WTC11 (cell line): ENCODE data around the gene USP20. TPM values are rescaled to one million over a fixed set of nuclear protein-coding genes. Genes with fewer than 3 reads are reported as not detected.
A peak's percentile ranks its signal among the peaks of the same experiment; 100 is the strongest.

Experiments
- ATAC-seq: fragments of 200-7000 bp; cut with Tn5 transposase; 2 replicates; pipeline ENCODE4 v1.10.0; 2021; ENCODE audit warnings: mild to moderate bottlenecking, moderate library complexity
- CTCF ChIA-PET: fragments of 300-600 bp; sonication (Branson Sonifier 250); formaldehyde crosslinking; loops from one replicate; lab custom pipeline; 2021; ENCODE audit warnings: antibody characterized with exemption; lab: Charles Lee
- POLR2A ChIA-PET: fragments of 350-600 bp; sonication (Branson Sonifier 250); formaldehyde crosslinking; loops from one replicate; lab custom pipeline; 2021; ENCODE audit warnings: antibody characterized with exemption; lab: Charles Lee
- DNase-seq: peaks from one replicate; pipeline ENCODE4 v3.0.0; 2021; ENCODE audit warnings: low spot score
- H3K27ac Mint-ChIP-seq: 2 replicates; pipeline ENCODE4 v1.8.0; 2021; ENCODE audit warnings: mixed read lengths
- H3K27me3 Mint-ChIP-seq: 2 replicates; pipeline ENCODE4 v1.8.0; 2021; ENCODE audit warnings: low read depth, mild to moderate bottlenecking, moderate library complexity, mixed read lengths
- H3K36me3 Mint-ChIP-seq: 2 replicates; pipeline ENCODE4 v1.8.0; 2021; ENCODE audit warnings: mixed read lengths
- H3K4me1 Mint-ChIP-seq: 2 replicates; pipeline ENCODE4 v1.8.0; 2022; ENCODE audit warnings: mixed read lengths
- H3K4me3 Mint-ChIP-seq: 2 replicates; pipeline ENCODE4 v1.8.0; 2021; ENCODE audit warnings: mild to moderate bottlenecking, moderate library complexity, mixed read lengths
- H3K9me3 Mint-ChIP-seq: 2 replicates; pipeline ENCODE4 v1.8.0; 2021; ENCODE audit warnings: mixed read lengths
- CREM ChIP-seq: sonication (generic); formaldehyde crosslinking; IDR thresholded peaks from 2 replicates; pipeline ENCODE4 v1.8.1; 2022; ENCODE audit warnings: mild to moderate bottlenecking, missing genetic modification reagents, moderate library complexity
- FOXP1 ChIP-seq: sonication (generic); formaldehyde crosslinking; IDR thresholded peaks from 2 replicates; pipeline ENCODE4 v1.8.0; 2022; ENCODE audit warnings: missing genetic modification reagents, mild to moderate bottlenecking, moderate library complexity, borderline replicate concordance
- NFYB ChIP-seq: sonication (generic); formaldehyde crosslinking; conservative IDR thresholded peaks from 2 replicates; pipeline ENCODE4 v1.8.0; 2022; ENCODE audit warnings: low read depth, missing genetic modification reagents
- SOX15 ChIP-seq: fragments of 250-450 bp; sonication (Bioruptor Pico); IDR thresholded peaks from 2 replicates; pipeline ENCODE4 v1.9.0; 2021; ENCODE audit warnings: mild to moderate bottlenecking
- ZNF232 ChIP-seq: sonication (generic); formaldehyde crosslinking; IDR thresholded peaks from 2 replicates; pipeline ENCODE4 v1.8.0; 2022; ENCODE audit warnings: mild to moderate bottlenecking, missing genetic modification reagents
- ZNF396 ChIP-seq: fragments of 250-450 bp; sonication (Bioruptor Pico); IDR thresholded peaks from 2 replicates; pipeline ENCODE4 v1.8.0; 2021; ENCODE audit warnings: mild to moderate bottlenecking, moderate library complexity, borderline replicate concordance
- ZNF416 ChIP-seq: fragments of 250-450 bp; sonication (Bioruptor Pico); IDR thresholded peaks from 2 replicates; pipeline ENCODE4 v1.9.0; 2021; ENCODE audit warnings: mild to moderate bottlenecking, inconsistent platforms
- total RNA-seq: library from RNA; stranded (reverse); gene quantifications from 3 replicates; pipeline ENCODE4 v1.2.3, GENCODE V29; 2021
- TF ChIP-seq, protein P1 (sequence below): sonication (generic); formaldehyde crosslinking; IDR thresholded peaks from 2 replicates; pipeline ENCODE4 v1.8.0; 2022; ENCODE audit warnings: missing genetic modification reagents
- TF ChIP-seq, protein P2 (sequence below): fragments of 250-450 bp; sonication (Bioruptor Pico); IDR thresholded peaks from 2 replicates; pipeline ENCODE4 v1.9.0; 2021; ENCODE audit warnings: mild to moderate bottlenecking
- TF ChIP-seq, protein P3 (sequence below): sonication (generic); formaldehyde crosslinking; conservative IDR thresholded peaks from 2 replicates; pipeline ENCODE4 v1.8.1; 2023; ENCODE audit warnings: mild to moderate bottlenecking, low read depth, missing genetic modification reagents, moderate library complexity
- TF ChIP-seq, protein P4 (sequence below): sonication (generic); formaldehyde crosslinking; IDR thresholded peaks from 2 replicates; pipeline ENCODE4 v1.8.1; 2022; ENCODE audit warnings: missing genetic modification reagents, borderline replicate concordance
- TF ChIP-seq, protein P5 (sequence below): sonication (generic); formaldehyde crosslinking; IDR thresholded peaks from 2 replicates; pipeline ENCODE4 v1.8.1; 2023; ENCODE audit warnings: mild to moderate bottlenecking, missing genetic modification reagents, borderline replicate concordance
- TF ChIP-seq, protein P6 (sequence below): sonication (generic); formaldehyde crosslinking; IDR thresholded peaks from 2 replicates; pipeline ENCODE4 v1.8.1; 2022; ENCODE audit warnings: low read depth, mild to moderate bottlenecking, moderate library complexity, missing genetic modification reagents, borderline replicate concordance
- TF ChIP-seq, protein P7 (sequence below): sonication (generic); formaldehyde crosslinking; IDR thresholded peaks from 2 replicates; pipeline ENCODE4 v1.8.0; 2022; ENCODE audit warnings: mild to moderate bottlenecking, missing genetic modification reagents
- TF ChIP-seq, protein P8 (sequence below): fragments of 250-450 bp; sonication (Bioruptor Pico); IDR thresholded peaks from 2 replicates; pipeline ENCODE4 v2.1.2; 2022; ENCODE audit warnings: mild to moderate bottlenecking, moderate library complexity

Gene USP20
- total RNA-seq, 1 experiment from 2014 or later = 29.3 TPM

DNA sequence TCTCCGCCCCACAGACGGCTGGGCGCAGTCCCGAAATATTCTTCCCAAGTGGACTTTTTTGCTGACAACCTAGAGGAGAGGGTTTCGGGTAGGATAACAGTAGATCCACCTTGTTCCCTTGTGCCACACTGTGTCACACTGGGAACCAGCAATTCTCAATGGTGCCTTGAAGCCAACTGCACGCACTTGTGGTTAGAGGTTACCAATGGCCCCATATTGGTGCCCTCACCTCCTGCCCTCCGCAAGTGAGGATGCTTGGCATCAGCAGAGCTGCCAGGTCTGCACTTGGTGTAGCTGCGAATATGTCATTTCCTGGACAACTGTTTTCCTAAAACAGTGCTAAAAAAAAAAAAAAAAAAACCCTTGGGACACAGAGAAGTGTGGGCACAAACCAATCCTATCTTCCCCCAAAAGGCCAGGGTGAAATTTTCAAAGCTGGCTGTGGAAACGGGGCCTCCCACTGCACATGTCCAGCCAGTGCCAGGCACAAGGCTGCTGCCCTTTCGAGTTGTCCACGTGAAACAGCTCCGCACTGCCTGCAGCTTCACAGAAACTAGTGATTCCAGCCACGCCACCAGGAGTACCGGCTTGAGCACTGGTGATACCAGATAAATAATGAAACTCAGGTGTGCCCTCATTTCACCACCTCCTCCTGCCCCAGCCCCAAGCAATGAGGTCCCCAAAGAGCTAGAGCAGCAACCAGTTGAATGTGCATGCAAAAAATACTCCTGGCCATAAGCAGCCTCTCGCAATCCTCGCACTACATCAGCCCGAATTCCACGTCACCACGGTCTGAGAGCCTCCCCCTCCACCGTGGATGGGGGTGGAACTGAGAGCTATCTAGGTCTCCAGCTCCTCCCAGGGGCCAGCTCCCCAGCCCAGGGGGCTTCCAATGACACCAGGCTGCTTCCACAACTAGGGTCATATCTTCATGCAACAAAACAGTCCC lies 51.2 kb downstream of the USP20 start (continued):
- TF ChIP-seq NFYB (no peak), ZNF396 (CRISPR knock-in tag) (no peak), ZNF416 (no peak)
- TF ChIP-seq, protein P1, sequence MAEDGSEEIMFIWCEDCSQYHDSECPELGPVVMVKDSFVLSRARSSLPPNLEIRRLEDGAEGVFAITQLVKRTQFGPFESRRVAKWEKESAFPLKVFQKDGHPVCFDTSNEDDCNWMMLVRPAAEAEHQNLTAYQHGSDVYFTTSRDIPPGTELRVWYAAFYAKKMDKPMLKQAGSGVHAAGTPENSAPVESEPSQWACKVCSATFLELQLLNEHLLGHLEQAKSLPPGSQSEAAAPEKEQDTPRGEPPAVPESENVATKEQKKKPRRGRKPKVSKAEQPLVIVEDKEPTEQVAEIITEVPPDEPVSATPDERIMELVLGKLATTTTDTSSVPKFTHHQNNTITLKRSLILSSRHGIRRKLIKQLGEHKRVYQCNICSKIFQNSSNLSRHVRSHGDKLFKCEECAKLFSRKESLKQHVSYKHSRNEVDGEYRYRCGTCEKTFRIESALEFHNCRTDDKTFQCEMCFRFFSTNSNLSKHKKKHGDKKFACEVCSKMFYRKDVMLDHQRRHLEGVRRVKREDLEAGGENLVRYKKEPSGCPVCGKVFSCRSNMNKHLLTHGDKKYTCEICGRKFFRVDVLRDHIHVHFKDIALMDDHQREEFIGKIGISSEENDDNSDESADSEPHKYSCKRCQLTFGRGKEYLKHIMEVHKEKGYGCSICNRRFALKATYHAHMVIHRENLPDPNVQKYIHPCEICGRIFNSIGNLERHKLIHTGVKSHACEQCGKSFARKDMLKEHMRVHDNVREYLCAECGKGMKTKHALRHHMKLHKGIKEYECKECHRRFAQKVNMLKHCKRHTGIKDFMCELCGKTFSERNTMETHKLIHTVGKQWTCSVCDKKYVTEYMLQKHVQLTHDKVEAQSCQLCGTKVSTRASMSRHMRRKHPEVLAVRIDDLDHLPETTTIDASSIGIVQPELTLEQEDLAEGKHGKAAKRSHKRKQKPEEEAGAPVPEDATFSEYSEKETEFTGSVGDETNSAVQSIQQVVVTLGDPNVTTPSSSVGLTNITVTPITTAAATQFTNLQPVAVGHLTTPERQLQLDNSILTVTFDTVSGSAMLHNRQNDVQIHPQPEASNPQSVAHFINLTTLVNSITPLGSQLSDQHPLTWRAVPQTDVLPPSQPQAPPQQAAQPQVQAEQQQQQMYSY (CRISPR knock-in tag) = no peak

DNA sequence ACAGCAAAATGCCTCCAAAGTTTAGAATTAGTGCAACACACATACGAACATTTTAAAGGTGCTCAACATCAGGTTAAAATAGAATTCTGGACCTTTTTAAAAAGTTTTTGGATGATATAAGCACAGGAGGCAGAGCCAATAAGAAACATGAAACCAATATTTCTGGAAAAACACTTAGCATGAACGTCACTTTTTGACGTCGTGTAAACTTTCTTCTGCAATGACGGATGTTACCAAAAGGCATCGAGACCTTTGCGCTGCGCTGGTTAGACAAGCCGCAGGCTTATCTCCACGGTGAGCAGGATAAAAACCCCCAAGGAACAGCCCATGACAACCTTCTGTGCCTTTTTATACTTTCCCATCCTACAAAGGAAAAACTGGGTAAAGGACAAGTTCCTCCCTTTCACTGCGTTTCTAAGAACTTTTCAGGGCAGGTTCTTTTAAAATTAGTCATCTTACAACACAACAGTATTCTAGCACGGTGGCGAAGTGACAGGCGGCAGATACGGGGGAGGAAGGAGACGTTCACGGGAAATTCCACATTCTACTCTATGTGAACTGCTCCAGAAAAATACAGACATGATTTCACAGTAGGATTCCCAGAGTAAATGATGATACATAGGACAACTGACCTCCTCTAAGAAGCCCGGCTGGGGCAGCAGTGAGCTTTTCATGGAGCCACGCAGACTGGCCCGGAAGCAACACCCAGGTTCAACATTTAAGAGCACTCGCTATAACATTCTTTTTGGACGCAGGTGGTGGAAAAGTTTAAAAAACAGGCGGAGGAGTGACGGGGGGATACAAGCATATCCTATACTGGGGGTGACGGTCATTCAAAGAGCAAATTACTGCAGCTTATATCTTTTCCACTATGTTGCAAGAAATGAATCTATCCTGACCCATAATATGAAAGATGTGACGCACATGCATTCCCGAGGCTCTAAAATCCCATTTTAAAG lies 52.4 kb downstream of the USP20 start:
- H3K4me3 Mint-ChIP-seq = no peak overlapping the region
- CTCF ChIA-PET = interaction anchor here (1.1 to 1.2 kb wide), 4 partner anchors 10 to 860 kb away, joined by 3 to 7 read pairs (median 3); partner anchors contain the start of gene SH3GLB2
- peak overlapping the region; percentile 52; the same call in 1 of the 2 replicates for H3K27ac Mint-ChIP-seq
- TF ChIP-seq SOX15 (CRISPR knock-in tag) (no peak), ZNF232 (no peak), FOXP1 (CRISPR knock-in tag) (no peak), NFYB (no peak), CREM (no peak)
- TF ChIP-seq, protein P2, sequence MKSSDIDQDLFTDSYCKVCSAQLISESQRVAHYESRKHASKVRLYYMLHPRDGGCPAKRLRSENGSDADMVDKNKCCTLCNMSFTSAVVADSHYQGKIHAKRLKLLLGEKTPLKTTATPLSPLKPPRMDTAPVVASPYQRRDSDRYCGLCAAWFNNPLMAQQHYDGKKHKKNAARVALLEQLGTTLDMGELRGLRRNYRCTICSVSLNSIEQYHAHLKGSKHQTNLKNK = no peak
- TF ChIP-seq, protein P3, sequence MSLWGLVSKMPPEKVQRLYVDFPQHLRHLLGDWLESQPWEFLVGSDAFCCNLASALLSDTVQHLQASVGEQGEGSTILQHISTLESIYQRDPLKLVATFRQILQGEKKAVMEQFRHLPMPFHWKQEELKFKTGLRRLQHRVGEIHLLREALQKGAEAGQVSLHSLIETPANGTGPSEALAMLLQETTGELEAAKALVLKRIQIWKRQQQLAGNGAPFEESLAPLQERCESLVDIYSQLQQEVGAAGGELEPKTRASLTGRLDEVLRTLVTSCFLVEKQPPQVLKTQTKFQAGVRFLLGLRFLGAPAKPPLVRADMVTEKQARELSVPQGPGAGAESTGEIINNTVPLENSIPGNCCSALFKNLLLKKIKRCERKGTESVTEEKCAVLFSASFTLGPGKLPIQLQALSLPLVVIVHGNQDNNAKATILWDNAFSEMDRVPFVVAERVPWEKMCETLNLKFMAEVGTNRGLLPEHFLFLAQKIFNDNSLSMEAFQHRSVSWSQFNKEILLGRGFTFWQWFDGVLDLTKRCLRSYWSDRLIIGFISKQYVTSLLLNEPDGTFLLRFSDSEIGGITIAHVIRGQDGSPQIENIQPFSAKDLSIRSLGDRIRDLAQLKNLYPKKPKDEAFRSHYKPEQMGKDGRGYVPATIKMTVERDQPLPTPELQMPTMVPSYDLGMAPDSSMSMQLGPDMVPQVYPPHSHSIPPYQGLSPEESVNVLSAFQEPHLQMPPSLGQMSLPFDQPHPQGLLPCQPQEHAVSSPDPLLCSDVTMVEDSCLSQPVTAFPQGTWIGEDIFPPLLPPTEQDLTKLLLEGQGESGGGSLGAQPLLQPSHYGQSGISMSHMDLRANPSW = no peak
- TF ChIP-seq, protein P4, sequence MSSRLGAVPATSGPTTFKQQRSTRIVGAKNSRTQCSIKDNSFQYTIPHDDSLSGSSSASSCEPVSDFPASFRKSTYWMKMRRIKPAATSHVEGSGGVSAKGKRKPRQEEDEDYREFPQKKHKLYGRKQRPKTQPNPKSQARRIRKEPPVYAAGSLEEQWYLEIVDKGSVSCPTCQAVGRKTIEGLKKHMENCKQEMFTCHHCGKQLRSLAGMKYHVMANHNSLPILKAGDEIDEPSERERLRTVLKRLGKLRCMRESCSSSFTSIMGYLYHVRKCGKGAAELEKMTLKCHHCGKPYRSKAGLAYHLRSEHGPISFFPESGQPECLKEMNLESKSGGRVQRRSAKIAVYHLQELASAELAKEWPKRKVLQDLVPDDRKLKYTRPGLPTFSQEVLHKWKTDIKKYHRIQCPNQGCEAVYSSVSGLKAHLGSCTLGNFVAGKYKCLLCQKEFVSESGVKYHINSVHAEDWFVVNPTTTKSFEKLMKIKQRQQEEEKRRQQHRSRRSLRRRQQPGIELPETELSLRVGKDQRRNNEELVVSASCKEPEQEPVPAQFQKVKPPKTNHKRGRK = no peak
- TF ChIP-seq, protein P5, sequence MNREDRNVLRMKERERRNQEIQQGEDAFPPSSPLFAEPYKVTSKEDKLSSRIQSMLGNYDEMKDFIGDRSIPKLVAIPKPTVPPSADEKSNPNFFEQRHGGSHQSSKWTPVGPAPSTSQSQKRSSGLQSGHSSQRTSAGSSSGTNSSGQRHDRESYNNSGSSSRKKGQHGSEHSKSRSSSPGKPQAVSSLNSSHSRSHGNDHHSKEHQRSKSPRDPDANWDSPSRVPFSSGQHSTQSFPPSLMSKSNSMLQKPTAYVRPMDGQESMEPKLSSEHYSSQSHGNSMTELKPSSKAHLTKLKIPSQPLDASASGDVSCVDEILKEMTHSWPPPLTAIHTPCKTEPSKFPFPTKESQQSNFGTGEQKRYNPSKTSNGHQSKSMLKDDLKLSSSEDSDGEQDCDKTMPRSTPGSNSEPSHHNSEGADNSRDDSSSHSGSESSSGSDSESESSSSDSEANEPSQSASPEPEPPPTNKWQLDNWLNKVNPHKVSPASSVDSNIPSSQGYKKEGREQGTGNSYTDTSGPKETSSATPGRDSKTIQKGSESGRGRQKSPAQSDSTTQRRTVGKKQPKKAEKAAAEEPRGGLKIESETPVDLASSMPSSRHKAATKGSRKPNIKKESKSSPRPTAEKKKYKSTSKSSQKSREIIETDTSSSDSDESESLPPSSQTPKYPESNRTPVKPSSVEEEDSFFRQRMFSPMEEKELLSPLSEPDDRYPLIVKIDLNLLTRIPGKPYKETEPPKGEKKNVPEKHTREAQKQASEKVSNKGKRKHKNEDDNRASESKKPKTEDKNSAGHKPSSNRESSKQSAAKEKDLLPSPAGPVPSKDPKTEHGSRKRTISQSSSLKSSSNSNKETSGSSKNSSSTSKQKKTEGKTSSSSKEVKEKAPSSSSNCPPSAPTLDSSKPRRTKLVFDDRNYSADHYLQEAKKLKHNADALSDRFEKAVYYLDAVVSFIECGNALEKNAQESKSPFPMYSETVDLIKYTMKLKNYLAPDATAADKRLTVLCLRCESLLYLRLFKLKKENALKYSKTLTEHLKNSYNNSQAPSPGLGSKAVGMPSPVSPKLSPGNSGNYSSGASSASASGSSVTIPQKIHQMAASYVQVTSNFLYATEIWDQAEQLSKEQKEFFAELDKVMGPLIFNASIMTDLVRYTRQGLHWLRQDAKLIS (CRISPR knock-in tag) = no peak
- TF ChIP-seq, protein P6, sequence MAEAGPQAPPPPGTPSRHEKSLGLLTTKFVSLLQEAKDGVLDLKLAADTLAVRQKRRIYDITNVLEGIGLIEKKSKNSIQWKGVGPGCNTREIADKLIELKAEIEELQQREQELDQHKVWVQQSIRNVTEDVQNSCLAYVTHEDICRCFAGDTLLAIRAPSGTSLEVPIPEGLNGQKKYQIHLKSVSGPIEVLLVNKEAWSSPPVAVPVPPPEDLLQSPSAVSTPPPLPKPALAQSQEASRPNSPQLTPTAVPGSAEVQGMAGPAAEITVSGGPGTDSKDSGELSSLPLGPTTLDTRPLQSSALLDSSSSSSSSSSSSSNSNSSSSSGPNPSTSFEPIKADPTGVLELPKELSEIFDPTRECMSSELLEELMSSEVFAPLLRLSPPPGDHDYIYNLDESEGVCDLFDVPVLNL (CRISPR knock-in tag) = no peak
- TF ChIP-seq, protein P7, sequence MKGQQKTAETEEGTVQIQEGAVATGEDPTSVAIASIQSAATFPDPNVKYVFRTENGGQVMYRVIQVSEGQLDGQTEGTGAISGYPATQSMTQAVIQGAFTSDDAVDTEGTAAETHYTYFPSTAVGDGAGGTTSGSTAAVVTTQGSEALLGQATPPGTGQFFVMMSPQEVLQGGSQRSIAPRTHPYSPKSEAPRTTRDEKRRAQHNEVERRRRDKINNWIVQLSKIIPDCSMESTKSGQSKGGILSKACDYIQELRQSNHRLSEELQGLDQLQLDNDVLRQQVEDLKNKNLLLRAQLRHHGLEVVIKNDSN (CRISPR knock-in tag) = no peak
- TF ChIP-seq, protein P8, sequence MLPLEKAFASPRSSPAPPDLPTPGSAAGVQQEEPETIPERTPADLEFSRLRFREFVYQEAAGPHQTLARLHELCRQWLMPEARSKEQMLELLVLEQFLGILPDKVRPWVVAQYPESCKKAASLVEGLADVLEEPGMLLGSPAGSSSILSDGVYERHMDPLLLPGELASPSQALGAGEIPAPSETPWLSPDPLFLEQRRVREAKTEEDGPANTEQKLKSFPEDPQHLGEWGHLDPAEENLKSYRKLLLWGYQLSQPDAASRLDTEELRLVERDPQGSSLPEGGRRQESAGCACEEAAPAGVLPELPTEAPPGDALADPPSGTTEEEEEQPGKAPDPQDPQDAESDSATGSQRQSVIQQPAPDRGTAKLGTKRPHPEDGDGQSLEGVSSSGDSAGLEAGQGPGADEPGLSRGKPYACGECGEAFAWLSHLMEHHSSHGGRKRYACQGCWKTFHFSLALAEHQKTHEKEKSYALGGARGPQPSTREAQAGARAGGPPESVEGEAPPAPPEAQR (CRISPR knock-in tag) = no peak

More for the DNA sequence above, 52.4 kb downstream of the USP20 start:
- no peak for ATAC-seq
- POLR2A ChIA-PET = no interaction called here
- no peaks in the 10 kb centered on the region for H3K36me3 Mint-ChIP-seq
- peaks cover 71% of the 10 kb centered on the region for H3K4me1 Mint-ChIP-seq
- H3K9me3 Mint-ChIP-seq = no peaks in the 10 kb centered on the region
- H3K27me3 Mint-ChIP-seq = no peaks in the 10 kb centered on the region
- DNase-seq = no peak
